Bronchial epithelial cell (primary cell): ENCODE results near the gene KLF7. TPM values are rescaled to one million over a fixed set of nuclear protein-coding genes. Genes with fewer than 3 reads are reported as not detected.

Experiments
- DNase-seq: peaks from one replicate; pipeline ENCODE4 v3.0.0-alpha.2; 2010; ENCODE audit warnings: low read depth
- FAIRE-seq: peaks from 2 replicates; lab custom pipeline; 2011; peaks lifted over from hg19 to GRCh38; lab: Jason Lieb, UNC
- H3K27me3 ChIP-seq: 2 replicates; pipeline ENCODE4 v1.5.1; 2011; ENCODE audit warnings: low read length; ENCODE audit not compliant: control insufficient read depth, insufficient read depth
- H3K36me3 ChIP-seq: 2 replicates; pipeline ENCODE4 v1.5.1; 2011; ENCODE audit warnings: low read length; ENCODE audit not compliant: control insufficient read depth, insufficient read depth
- H3K4me3 ChIP-seq: 2 replicates; pipeline ENCODE4 v1.5.1; 2011; ENCODE audit warnings: mild to moderate bottlenecking, low read depth, low read length, control low read depth
- total RNA-seq: library from RNA; depleted of rRNA; stranded (reverse); fragments of >200 nt; gene quantifications from 2 replicates; pipeline ENCODE4 v1.2.1, GENCODE V29; 2014
- TF ChIP-seq, protein P1 (sequence below): IDR thresholded peaks from 2 replicates; pipeline ENCODE4 v1.5.1; 2011; ENCODE audit warnings: mild to moderate bottlenecking, moderate library complexity, low read length, control low read depth, inconsistent platforms; ENCODE audit not compliant: insufficient read depth, severe bottlenecking

The KLF7 gene
- total RNA-seq, 1 donor from 2014 or later, result 40.5 TPM

DNA sequence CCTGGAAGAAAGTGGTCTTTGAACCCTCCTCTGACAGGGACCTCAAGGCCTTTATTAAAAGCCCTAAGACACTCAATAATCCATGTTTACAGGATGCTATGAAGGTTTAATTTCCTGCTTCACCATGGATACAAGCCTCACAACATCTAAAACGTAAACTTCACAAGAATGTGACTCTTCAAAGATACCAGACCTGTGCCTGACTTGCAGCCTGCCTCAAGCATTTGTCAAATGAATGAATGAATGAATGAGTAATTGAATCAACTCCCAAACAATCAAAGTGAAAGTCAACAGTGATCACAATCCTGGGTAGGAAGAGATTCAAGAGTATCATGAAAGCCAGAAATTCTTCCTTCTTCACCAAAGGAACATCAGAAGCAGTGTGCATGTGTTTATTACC is 30.4 kb downstream of the KLF7 start:
- DNase-seq (peak; percentile 75), FAIRE-seq (no peak)
- no peak overlapping the region for H3K4me3 ChIP-seq
- TF ChIP-seq, protein P1, sequence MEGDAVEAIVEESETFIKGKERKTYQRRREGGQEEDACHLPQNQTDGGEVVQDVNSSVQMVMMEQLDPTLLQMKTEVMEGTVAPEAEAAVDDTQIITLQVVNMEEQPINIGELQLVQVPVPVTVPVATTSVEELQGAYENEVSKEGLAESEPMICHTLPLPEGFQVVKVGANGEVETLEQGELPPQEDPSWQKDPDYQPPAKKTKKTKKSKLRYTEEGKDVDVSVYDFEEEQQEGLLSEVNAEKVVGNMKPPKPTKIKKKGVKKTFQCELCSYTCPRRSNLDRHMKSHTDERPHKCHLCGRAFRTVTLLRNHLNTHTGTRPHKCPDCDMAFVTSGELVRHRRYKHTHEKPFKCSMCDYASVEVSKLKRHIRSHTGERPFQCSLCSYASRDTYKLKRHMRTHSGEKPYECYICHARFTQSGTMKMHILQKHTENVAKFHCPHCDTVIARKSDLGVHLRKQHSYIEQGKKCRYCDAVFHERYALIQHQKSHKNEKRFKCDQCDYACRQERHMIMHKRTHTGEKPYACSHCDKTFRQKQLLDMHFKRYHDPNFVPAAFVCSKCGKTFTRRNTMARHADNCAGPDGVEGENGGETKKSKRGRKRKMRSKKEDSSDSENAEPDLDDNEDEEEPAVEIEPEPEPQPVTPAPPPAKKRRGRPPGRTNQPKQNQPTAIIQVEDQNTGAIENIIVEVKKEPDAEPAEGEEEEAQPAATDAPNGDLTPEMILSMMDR, result no peak
- H3K27me3 ChIP-seq, result no peaks in the 10 kb centered on the region
- H3K36me3 ChIP-seq, result peaks cover 9% of the 10 kb centered on the region

DNA sequence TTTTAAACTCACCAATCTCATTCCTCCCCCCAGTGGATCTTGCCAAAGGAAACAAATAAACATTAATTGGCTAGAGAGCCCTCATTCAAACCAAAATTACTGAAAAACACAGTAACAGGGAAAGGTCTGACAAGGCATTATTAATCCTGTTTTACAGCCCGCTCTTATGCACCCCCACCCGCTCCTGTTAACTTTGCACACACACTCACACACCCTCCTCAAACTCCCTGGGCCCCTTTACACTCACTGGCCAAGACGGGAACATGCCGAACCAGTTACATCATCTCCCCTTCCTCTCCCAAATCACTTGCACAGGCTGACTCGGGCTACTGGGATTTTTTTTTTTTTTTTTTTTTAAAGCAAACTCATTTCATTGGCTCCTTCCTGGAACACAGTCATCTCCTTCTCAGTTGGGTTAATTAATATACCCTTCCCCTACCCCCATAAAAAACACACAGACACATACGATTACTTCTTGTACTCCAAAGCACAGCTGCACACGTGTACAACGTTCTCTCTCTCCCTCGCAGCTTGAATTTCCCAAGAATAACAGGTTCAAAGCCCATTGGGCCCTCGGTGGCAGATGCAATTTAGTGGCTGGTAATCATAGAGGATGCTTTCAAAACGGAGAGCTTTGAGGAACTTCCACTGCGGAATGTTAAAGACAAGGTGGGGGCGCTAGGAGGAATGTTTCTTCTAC is 31.8 kb downstream of the KLF7 start:
- peak; percentile 81 for DNase-seq
- no peaks in the 10 kb centered on the region for H3K27me3 ChIP-seq
- FAIRE-seq, result no peak
- TF ChIP-seq, protein P1, result no peak
- no peak overlapping the region for H3K4me3 ChIP-seq
- H3K36me3 ChIP-seq, result peaks cover 9% of the 10 kb centered on the region

DNA sequence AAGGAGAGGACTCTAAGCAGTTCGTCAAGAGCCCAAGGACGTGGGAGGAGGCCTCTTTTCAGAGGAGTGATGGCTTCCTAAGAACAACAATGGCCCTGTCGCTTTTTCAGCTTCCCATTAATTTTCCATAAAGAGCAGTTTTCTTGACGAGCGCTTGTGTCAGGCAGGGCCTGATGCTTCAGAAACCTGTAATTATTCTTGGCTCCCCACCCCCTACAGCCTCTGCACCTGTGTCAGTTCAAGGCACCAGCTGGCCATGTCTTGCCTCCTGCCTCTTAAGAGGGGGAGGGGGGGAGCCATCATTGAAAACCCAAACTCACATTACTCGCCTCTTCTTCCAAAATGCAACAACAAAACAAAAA is 32.3 kb downstream of the KLF7 start:
- no peak for DNase-seq
- no peak for FAIRE-seq
- Histone ChIP-seq H3K27me3 (no peaks in the 10 kb centered on the region), H3K36me3 (peaks cover 9% of the 10 kb centered on the region), H3K4me3 (no peak overlapping the region)
- TF ChIP-seq, protein P1, result no peak

DNA sequence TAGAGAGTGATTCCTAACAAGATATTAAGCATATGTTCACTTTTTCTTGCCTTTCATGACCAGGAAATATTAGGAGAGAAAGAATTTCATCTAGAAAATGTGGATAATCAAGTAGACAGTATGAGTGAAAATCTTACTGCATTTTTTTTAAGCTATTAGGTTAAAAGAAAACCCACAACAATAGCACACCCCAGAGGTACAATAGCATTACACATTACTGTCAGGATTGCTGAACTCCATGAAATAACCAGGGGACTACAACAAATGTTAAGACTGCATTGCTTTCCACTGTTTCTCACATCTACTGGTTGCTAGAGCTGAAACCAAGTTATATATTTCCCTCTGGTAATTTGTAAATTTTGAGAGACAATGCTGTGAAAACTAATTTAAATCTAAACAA is 33.7 kb downstream of the KLF7 start:
- no peak overlapping the region for H3K4me3 ChIP-seq
- no peak for DNase-seq
- H3K36me3 ChIP-seq, result peaks cover 9% of the 10 kb centered on the region
- TF ChIP-seq, protein P1, result no peak
- no peaks in the 10 kb centered on the region for H3K27me3 ChIP-seq
- no peak for FAIRE-seq

DNA sequence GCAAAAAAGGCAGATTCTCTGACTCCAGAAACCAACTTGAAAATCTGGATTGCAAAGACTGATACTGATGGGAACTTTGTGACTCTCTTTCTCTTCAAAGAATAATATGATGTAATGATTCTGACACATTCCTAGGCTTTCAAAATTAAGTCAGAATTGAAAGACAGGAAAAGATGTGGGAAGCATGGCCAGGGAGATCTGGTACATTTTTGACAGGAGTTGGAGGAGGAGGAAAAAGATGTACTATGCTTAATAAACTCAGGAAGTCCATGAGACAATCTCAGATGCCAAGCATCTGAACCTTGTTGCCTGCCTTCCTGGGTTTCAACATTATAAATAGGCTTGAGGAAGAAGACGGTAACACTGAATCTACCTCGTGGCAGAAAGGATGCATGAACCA is 34.2 kb downstream of the KLF7 start:
- Histone ChIP-seq H3K27me3 (no peaks in the 10 kb centered on the region), H3K36me3 (peaks cover 6% of the 10 kb centered on the region), H3K4me3 (no peak overlapping the region)
- TF ChIP-seq, protein P1, result no peak
- no peak for DNase-seq
- no peak for FAIRE-seq
